GM21529 (cell line): ENCODE data around the gene SLC25A22.

Source experiments
- ATAC-seq: cut with Tn5 transposase; IDR thresholded peaks from one replicate; pipeline ENCODE4 v1.9.1; 2021; ENCODE audit not compliant: unreplicated experiment

SLC25A22 gene

DNA sequence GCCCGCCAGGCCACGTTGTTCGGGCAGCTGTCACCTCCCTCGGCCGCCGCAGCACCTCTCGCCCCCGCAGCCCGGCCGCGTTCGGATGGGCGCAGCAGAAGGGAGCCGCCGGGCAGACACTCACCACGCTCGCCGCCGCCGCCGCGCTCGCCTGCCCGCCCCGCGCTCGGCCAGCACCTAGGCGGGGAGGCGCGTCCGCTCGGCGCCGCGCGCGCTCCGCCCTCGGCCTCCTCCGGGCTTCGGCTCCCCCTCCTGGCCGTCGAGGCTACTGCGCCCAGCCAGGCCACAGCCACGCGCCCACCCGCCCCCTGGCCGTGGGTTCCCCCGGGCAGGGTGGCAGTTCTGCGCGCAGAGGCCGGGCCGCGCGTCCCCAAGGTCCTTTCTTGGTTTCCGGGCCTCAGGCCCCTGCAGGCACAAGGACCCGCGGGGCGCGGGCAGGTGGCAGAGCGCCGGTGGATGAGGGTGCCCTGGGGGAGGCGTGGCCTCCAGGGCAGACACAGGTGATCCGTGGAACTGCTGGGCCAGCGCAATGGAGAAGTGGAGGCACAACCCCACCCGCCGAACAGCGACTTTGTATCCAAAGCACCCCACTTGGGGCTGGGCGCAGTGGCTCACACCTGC lies at the start of gene SLC25A22:
Gene SLC25A22, minus strand, starts transcription at position 189 of the 621 bp plus-strand sequence. CDS start 3,275 bp downstream, outside the sequence.
- peak; percentile 55 for ATAC-seq

DNA sequence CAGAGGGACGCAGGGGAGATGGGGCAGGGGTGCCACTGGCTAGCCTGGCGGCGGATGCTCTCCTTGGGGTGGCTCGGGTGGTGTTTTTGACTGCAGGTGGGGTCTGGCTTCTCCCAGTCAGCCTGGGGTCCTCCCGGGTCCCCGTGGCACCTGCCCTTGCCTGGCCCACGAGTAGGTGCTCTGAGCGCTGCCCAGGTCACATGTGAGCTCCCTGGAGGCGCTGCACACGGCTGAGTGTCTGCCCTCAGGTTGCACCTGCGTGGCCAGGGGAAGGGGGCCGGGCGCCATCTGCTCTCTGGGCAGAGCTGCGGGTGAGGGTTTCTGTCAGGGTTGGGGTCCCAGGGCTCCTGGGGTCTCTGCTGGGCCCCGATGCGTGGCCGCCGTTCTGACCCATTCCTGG lies 49.8 kb upstream of the SLC25A22 start:
- no peak for ATAC-seq

DNA sequence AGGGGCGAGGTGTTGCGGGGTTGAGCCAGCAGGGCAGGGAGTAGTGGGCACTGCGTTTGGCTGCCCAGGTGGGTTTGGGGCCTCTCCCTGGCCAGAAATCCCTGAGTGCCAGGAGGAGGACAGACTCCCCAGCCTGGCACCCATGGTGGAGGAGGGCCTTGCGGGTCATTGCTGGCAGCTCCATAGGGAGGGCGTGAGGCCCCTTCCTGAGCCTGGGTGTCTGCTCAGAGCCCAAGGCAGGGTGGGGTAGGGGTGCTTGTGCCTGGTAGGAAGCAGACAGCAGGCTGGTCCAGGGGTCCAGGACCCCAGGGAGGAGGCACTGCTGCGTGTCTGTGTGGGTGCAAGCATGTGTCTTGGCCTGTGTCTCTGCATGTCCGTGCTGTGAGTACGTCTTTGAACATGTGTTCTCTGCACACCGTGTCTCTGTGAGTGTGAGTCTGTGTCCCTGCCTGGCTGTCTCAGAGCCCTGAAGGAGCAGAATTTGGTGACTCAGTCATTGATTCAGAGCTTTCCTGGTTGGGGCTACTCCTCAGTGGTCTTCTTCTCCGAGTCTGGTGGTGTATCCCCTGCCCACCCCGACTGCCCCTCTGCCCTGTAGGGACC lies 48.5 kb upstream of the SLC25A22 start:
- no peak for ATAC-seq

DNA sequence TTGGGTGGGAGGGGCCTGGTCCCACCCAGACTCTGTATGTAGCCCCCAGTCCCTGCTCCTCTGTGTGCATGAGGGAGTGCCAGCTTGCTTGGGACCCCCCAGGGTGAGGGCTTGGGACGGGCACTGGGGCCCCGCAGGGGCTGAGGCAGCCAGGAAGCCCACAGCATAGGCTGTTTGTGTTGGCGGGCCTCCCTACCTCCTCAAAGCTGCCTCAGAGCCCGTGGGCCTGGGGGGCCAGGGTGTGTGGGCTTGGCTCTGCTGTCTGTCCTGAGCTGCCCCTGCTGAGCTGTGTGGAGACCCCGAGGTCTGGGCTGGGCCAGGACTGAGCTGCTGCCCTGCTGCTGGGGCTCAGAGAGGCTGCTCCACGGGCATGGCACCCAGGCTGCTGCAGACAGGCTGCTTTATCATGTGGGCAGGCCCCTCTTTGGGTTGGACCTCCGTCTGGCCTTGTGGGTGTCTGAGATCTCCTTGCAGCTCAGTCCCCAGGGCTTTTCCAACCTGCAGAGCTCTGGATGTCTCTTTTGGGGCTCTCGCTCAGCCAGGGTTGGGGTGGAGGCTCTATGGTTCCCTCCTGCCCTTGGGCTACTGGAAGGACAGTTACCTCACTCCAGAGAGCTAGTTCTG lies 47.9 kb upstream of the SLC25A22 start:
- ATAC-seq = no peak

DNA sequence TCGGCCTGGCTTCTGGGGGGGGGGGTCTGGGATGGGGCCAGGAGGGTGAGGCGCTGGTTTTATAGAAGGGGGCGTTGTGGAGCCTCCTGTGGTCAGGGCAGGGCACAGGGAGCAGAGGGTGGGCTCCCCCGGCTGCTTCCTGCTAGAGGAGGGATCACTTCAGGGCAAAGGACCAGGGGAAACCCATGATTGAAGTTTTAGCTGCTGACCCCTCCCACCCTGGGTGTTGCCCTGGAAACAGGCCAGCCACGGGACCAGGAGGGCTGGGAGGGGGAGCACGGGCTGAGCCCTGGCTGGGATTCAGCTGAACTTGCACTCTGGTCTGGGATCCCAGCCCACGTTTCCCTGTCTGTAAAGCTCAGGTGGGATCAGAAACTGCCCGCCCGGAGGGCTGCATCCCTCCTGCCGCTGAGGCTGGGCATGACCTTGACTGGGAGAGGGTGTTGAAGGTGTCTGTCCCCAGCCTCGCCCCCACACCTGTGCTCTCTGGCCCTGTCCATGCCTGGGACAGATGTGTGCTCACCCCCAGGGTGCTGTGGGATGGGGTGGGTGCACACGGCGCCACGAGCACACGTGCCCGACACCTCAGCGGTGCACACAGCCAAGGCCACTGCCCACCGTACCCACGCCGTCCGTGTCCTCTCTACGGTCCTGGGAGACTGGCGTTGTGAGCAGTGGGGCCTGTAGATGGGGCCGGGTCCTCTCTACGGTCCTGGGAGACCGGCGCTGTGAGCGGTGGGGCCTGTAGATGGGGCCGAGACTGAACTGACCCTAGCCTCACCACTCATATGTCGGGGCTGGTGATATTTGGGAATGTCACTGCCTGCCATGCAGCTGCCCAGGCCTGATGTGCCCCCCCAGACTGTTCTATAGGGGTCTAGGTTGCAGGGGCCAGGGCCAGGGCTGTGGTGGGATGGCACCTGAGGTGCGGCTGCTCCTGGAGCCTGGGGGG lies 46.9 kb upstream of the SLC25A22 start:
- no peak for ATAC-seq

DNA sequence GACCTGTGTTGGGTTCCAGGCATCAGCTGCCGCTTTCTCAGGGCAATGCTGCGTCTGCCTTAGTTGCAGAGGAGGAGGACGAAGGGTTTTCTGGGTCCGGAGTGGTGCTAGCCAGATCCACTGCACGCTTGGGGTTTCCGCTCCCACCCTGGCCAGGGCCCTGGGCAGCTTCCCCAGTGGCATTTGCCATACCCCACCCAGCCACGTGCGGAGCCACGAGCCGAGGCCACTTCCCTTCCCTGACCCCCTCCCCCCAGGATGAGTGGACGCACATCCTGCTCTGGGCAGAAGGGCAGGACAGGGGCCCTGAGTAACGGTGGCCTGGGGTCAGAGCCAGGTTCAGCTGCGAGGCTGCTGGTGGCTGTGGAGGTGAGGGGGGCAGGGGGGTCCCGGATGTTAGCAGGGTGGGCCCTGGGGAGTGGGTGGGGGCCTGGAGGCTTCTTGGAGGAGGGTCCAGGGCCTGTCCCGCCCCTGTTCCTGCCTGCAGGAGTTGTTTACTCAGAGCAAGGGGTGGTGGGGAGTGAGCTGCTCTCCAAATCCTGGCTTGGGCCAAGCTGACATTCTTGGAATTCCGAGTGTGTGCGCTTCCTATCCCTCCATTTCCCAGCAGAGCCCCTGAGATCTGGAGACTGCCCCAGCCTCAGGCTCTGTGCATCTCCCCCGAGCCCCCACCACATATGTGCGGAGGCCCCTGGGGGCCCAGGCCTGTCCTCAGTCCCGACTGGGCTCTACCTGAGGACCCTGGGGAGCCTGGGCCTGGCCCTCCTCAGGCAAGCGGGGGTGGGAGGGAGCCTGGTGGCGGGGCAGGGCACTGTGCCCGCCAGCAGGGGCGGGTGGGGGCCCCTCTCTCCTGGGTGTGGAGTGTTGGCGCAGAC lies 46.0 kb upstream of the SLC25A22 start:
- no peak for ATAC-seq

DNA sequence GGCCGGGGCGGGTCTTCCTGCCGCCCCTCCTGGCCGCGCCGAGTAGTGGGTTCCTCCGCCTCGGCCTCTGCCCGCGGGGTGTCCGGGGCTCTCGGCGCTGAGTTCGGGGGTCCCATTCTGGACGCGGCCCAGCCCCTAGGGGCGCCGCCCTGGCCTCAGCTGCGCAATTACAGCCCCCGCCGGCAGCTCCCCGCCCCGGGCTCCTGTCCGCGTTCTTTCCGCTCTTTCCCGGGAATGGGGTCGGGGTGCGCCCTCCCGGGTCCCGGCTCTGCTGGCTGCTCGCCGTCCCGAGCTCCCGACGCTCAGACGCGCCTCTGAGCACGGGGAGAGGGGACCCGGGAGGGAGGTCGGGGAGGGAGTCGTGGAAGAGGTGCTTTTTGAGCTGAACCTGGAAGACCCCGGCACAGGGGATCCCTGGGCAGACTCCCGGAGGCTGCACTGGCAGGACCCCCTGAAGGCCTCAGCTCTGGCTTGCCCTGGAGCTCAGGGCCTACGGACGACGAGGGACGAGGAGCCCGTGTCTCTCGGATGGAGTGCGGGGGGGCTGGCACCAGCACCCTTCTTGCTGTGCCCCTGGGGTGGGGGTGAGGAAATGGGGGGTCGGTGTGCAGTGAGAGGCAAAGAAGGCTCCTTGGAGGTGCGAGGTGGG lies 45.1 kb upstream of the SLC25A22 start:
- ATAC-seq = no peak

DNA sequence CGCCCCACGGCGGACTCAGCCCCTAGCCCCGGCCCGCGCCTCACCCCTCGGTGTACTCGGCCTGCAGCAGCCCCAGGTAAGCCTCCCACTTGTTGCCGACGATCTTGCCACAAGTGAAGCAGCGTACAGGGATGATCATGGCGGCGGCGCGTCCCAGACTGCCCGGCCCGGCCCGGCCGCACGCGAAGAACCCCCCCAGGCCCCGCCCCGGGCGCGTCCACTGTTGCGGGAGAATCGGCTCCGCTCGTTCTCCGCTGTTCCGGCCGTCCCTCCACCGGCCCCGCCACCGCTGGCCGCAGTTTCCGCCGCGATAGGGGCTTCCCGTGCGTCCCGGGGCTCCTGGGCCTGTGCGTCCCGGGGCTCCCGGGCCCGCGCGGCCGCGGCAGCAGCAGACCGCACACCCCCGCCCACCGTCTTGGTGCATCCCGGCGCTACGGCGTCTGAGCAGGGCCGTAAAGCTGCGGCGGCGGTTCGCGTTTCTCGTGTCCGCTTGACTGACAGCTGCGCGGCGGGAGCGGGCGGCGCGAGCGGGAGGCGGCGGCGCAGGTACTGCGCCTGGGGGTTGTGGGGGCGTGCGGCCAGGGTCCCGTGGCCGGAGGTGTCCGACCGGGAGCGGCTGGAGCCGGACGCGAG lies 44.4 kb upstream of the SLC25A22 start, which contains the start of the genes POLR2L and TSPAN4:
Gene POLR2L, minus strand, starts transcription at position 160 of the 633 bp plus-strand sequence. Its CDS starts 21 bp downstream, at position 139.
Gene TSPAN4, plus strand, starts transcription at position 483 of the 633 bp plus-strand sequence. CDS start 7,453 bp downstream, outside the sequence.
- ATAC-seq = peak; percentile 60

DNA sequence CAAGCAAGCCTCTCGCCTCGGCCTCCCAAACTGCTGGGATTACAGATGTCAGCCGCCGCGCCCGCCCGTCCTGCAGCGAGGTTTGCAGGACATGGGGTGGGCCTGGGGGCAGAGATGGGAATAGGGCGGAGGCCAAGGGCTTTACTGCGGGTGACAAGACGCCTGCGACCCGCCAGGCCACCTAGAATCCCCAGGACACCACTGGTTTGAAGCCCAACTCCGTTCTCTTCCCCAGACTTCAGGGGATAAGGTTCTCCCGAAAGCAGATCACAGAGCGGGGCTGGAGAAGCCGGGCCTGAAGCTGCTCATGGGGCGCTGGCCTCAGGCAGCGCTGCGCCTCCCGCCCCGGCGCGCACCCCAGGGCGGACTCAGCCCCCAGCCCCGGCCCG lies 43.9 kb upstream of the SLC25A22 start:
- peak; percentile 29 for ATAC-seq

DNA sequence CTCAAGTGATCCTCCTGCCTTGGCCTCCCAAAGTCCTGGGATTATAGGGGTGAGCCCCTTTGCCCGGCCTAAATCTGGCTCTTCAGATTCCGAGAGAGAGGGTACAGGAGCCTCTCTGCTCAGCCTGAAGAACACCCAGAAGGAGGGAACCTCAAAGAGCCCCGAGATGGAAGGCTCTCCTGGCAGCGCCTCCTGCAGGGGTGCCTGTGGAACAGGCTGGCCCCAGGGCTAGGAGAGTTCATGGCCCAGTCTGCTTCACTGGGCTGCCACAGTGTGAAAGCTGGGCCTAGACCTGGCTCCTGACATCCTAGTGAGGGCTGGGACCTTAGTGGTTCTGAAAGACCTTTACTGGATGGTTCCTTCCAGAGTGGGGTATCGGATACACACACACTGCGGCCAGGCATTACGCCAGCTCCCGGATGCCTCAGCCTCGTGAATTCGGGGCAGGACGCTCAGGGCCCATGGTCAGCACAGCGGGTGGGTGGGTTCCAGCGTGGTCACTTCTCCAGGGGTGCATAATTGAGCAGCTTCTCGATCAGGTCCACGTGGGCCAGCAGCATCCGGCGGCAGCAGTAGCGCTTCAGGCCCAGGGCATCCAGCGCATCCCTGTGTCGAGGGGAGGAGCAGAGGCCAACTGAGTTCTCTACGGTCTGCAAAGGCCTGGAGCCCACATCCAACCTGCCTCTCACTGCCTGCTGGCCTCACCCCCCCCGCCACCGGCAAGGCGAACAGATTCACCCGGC lies 42.0 kb upstream of the SLC25A22 start:
- ATAC-seq = no peak

DNA sequence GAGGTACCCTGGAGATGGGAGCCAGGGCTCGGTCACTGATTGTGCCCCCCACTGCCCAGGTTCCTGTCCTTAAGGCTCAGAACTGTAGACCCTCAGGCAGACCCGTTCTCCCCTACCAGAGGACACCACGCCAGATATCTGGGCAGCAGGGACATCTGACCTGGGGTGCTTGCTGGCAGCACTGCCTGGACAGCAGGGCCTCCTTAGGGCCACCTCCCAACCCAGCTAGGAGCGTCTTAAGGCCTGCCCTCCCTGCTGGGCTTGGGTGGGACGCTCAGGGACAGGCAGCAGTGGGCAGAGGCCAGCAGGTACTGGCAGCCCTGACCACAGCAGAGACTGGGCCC lies 41.2 kb upstream of the SLC25A22 start:
- no peak for ATAC-seq

DNA sequence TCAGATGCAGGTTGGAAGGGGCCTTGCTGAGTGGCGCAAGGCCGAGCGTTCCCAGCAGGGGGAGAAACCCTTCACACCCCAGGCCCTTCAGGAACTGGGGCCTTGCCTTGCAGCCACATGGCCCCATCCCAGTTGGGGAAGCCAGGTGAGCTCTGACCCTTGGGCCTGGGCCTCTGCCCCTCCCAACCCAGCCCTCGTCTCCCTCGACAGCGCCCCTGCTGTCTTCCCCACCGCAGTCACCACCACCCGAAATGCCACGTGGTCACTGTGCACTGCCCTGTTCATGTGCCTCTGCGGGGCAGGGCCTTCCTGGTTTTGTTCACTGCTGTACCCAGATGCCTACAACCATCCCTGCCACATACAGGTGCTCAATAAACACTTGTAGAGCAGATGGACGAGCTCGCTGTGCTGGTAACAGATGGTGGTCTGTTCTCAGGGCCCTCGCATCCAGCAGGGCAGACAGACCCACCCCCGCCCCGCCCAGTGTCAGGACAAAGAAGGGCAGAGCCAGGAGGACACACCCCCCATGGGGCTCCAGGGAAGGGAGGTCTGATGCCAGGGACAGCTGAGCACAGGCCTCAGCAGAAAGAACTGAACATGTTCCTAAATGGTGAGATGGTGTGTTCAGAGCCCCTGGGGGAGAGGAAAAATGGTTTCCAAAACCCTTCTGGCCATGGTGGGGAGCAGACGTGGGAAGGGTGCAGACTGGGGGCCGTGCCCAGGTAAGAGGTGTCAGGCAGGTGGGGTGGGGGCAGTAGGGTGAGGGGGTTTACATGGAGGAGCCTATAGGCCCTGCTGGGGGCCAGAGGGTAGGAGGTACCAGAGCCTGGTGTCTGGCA lies 40.6 kb upstream of the SLC25A22 start:
- ATAC-seq = no peak

DNA sequence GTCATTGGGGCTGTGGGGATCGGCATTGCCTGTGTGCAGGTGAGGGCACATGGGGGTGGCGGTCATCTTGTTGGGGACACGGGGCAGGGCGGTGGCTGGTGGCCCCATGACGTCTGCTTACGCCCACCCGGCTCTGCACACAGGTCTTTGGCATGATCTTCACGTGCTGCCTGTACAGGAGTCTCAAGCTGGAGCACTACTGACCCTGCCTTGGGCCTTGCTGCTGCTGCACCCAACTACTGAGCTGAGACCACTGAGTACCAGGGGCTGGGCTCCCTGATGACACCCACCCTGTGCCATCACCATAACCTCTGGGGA lies 39.9 kb upstream of the SLC25A22 start:
- no peak for ATAC-seq

DNA sequence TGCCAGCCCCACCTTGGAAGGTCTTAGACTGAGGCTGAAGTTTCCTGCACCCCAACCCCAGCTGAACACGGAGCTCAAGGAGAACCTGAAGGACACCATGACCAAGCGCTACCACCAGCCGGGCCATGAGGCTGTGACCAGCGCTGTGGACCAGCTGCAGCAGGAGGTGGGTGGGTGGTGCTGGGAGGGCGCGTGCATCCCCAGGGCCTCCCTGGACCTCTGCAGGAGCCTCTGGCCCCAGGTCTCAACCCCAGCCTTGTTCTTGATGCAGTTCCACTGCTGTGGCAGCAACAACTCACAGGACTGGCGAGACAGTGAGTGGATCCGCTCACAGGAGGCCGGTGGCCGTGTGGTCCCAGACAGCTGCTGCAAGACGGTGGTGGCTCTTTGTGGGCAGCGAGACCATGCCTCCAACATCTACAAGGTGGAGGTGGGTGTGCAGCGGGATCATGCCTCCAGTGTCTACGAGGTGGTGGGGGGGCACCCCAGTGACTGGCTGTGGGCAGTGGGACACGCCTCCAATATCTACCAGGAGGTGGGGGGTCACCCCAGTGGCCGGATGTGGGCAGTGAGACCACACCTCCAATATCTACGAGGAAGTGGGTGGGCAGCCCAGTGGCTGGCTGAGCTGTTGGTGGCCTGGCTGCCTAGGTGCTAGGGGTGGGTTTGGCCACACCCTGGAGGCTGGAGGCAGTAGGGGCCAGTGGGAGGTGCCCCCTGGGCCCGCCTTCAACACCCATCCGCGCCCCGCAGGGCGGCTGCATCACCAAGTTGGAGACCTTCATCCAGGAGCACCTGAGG lies 39.3 kb upstream of the SLC25A22 start:
- ATAC-seq = no peak

DNA sequence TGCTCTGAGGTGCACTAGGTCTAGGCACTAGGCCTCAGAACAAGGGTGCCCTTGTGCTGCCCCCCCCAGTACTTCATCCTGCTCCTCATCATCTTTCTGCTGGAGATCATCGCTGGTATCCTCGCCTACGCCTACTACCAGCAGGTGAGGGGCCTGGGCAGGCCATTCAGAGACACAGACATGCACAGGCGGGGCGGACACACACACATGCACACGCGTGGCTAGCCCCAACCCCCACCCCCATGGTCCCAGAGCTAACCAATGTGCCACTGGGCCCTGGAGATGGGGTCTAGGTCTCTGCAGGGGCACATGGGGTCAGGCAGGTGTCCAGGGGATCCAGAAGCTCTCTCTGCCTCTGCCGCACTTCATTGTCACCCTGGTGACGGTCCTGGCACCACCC lies 38.6 kb upstream of the SLC25A22 start:
- ATAC-seq = no peak

DNA sequence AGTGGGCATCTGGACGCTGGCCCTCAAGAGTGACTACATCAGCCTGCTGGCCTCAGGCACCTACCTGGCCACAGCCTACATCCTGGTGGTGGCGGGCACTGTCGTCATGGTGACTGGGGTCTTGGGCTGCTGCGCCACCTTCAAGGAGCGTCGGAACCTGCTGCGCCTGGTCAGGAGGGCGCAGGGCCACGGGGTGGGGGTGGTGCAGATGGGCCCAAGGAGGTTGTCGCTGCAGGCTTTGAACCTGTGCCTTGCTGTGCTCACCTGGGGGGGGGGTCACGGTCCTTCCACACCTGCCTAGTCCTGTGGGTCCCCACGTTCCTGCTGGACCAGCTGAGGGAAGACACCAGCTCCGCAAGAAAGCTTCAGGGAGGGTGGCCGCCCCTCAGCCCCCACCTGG lies 38.2 kb upstream of the SLC25A22 start:
- ATAC-seq = no peak
